Karpas-422 (cell line): ENCODE data around the gene JPH2. TPM values are rescaled to one million over a fixed set of nuclear protein-coding genes. Genes with fewer than 3 reads are reported as not detected.

Source experiments
- DNase-seq: peaks from one replicate; pipeline ENCODE4 v3.0.0-alpha.2; 2015
- H2AFZ ChIP-seq: fragments of 200-600 bp; sonication (generic); 2 replicates; pipeline ENCODE4 v1.6.1; 2014; ENCODE audit warnings: antibody characterized with exemption, low read length, mixed read lengths
- H3K27ac ChIP-seq: fragments of 200-600 bp; sonication (generic); 2 replicates; pipeline ENCODE4 v1.5.1; 2014; ENCODE audit warnings: mild to moderate bottlenecking, low read length, moderate library complexity
- H3K27me3 ChIP-seq: fragments of 200-600 bp; sonication (generic); 2 replicates; pipeline ENCODE4 v1.6.1; 2014; ENCODE audit warnings: low read length, mixed read lengths
- H3K36me3 ChIP-seq: fragments of 200-600 bp; sonication (generic); 2 replicates; pipeline ENCODE4 v1.6.1; 2014; ENCODE audit warnings: low read length, mixed read lengths; ENCODE audit not compliant: insufficient read depth
- H3K4me1 ChIP-seq: fragments of 200-600 bp; sonication (generic); 2 replicates; pipeline ENCODE4 v1.6.1; 2014; ENCODE audit warnings: mild to moderate bottlenecking, low read length, mixed read lengths
- H3K4me2 ChIP-seq: fragments of 200-600 bp; sonication (generic); 2 replicates; pipeline ENCODE4 v1.6.1; 2014; ENCODE audit warnings: low read length, low read depth, mild to moderate bottlenecking; ENCODE audit not compliant: poor library complexity, severe bottlenecking
- H3K4me3 ChIP-seq: fragments of 200-600 bp; sonication (generic); 2 replicates; pipeline ENCODE4 v1.5.1; 2014; ENCODE audit warnings: mild to moderate bottlenecking, antibody characterized with exemption, low read length, mixed read lengths
- H3K79me2 ChIP-seq: fragments of 200-600 bp; sonication (generic); 2 replicates; pipeline ENCODE4 v1.6.1; 2014; ENCODE audit warnings: mild to moderate bottlenecking, low read length, mixed read lengths
- H3K9ac ChIP-seq: fragments of 200-600 bp; sonication (generic); 2 replicates; pipeline ENCODE4 v1.6.0; 2014; ENCODE audit warnings: low read length
- H3K9me2 ChIP-seq: fragments of 200-600 bp; sonication (generic), shearing (Covaris generic); replicated peaks from 2 replicates; pipeline ENCODE4 v1.6.0; 2014; ENCODE audit warnings: mild to moderate bottlenecking, low read length, moderate library complexity; ENCODE audit not compliant: insufficient read depth
- H3K9me3 ChIP-seq: fragments of 300-700, 200-600 bp; sonication (generic); 2 replicates; pipeline ENCODE4 v1.6.1; 2014; ENCODE audit warnings: low read length, mixed read lengths
- H4K20me1 ChIP-seq: fragments of 200-600 bp; sonication (generic); 2 replicates; pipeline ENCODE4 v1.6.1; 2014; ENCODE audit warnings: mild to moderate bottlenecking, antibody characterized with exemption, low read length, low read depth; ENCODE audit not compliant: insufficient read depth
- total RNA-seq: library from RNA; depleted of rRNA; stranded (reverse); fragments of >200 nt; shearing (Covaris generic); gene quantifications from 2 replicates; pipeline ENCODE4 v1.2.3, GENCODE V29; 2014; ENCODE audit warnings: low replicate concordance

The JPH2 gene
- total RNA-seq, 1 experiment from 2014 or later = not detected

GRCh38 chr20:44218446-44218845 lies 31.5 kb upstream of the JPH2 start:
- Histone ChIP-seq H3K4me2 (no peak overlapping the region), H3K4me3 (no peak overlapping the region), H3K9ac (no peak overlapping the region), H3K9me2 (no peaks in the 10 kb centered on the region), H3K4me1 (no peaks in the 10 kb centered on the region), H4K20me1 (no peaks in the 10 kb centered on the region), H3K27me3 (no peaks in the 10 kb centered on the region), H3K79me2 (no peaks in the 10 kb centered on the region), H2AFZ (no peak overlapping the region), H3K9me3 (no peaks in the 10 kb centered on the region), H3K27ac (no peak overlapping the region), H3K36me3 (no peaks in the 10 kb centered on the region)
- no peak for DNase-seq

- no peaks in the 10 kb centered on the region for H3K9me2 ChIP-seq
- no peak overlapping the region for H2AFZ ChIP-seq
- no peak overlapping the region for H3K4me3 ChIP-seq
- no peaks in the 10 kb centered on the region for H3K4me1 ChIP-seq
- H3K27ac ChIP-seq = no peak overlapping the region
- H3K9me3 ChIP-seq = no peaks in the 10 kb centered on the region
- no peak overlapping the region for H3K4me2 ChIP-seq
- H3K27me3 ChIP-seq = no peaks in the 10 kb centered on the region
- no peak overlapping the region for H3K9ac ChIP-seq
- no peaks in the 10 kb centered on the region for H3K36me3 ChIP-seq
- DNase-seq = peak; percentile 84
- no peaks in the 10 kb centered on the region for H3K79me2 ChIP-seq
- H4K20me1 ChIP-seq = no peaks in the 10 kb centered on the region
These were observed 30.5 kb upstream of the JPH2 start for GRCh38 chr20:44217342-44218092.

GRCh38 chr20:44215125-44215524 lies 28.1 kb upstream of the JPH2 start:
- Histone ChIP-seq H3K27ac (no peak overlapping the region), H2AFZ (no peak overlapping the region), H3K9me3 (no peaks in the 10 kb centered on the region), H3K4me3 (no peak overlapping the region), H3K4me2 (no peak overlapping the region), H3K4me1 (peaks cover 11% of the 10 kb centered on the region), H3K27me3 (no peaks in the 10 kb centered on the region), H3K9ac (no peak overlapping the region), H3K9me2 (no peaks in the 10 kb centered on the region), H3K36me3 (no peaks in the 10 kb centered on the region), H3K79me2 (peaks cover 3% of the 10 kb centered on the region), H4K20me1 (no peaks in the 10 kb centered on the region; the same call in 1 of the 2 replicates)
- DNase-seq = peak; percentile 87

GRCh38 chr20:44212792-44213191 lies 25.8 kb upstream of the JPH2 start:
- no peaks in the 10 kb centered on the region for H3K9me3 ChIP-seq
- H3K9ac ChIP-seq = no peak overlapping the region
- H3K27me3 ChIP-seq = no peaks in the 10 kb centered on the region
- no peak overlapping the region for H2AFZ ChIP-seq
- no peaks in the 10 kb centered on the region for H3K36me3 ChIP-seq
- H3K4me2 ChIP-seq = no peak overlapping the region
- peaks cover 27% of the 10 kb centered on the region for H3K79me2 ChIP-seq
- H3K4me3 ChIP-seq = no peak overlapping the region
- peaks cover 18% of the 10 kb centered on the region for H4K20me1 ChIP-seq
- H3K4me1 ChIP-seq = peaks cover 27% of the 10 kb centered on the region
- no peaks in the 10 kb centered on the region for H3K9me2 ChIP-seq
- no peak for DNase-seq
- H3K27ac ChIP-seq = no peak overlapping the region

GRCh38 chr20:44211177-44212039 lies 24.4 kb upstream of the JPH2 start:
- Histone ChIP-seq H3K4me2 (peak overlapping the region; percentile 85), H3K9me2 (no peaks in the 10 kb centered on the region), H3K36me3 (peaks cover 1% of the 10 kb centered on the region; the same call in 1 of the 2 replicates), H3K9me3 (no peaks in the 10 kb centered on the region), H4K20me1 (peaks cover 25% of the 10 kb centered on the region), H3K4me1 (peaks cover 40% of the 10 kb centered on the region), H3K79me2 (peaks cover 41% of the 10 kb centered on the region), H3K4me3 (peak overlapping the region; percentile 88), H3K27me3 (no peaks in the 10 kb centered on the region), H3K27ac (no peak overlapping the region), H2AFZ (peak overlapping the region; percentile 98), H3K9ac (peak overlapping the region; percentile 85)
- no peak for DNase-seq

- Histone ChIP-seq H3K9me2 (no peaks in the 10 kb centered on the region), H3K9ac (peak within 1 kb of the TSS; percentile 89), H3K27me3 (no peaks in the 10 kb centered on the region), H3K4me2 (peak within 1 kb of the TSS; percentile 85), H3K36me3 (peaks cover 6% of the 10 kb centered on the region; the same call in 1 of the 2 replicates), H4K20me1 (peaks cover 25% of the 10 kb centered on the region), H3K4me3 (peak within 1 kb of the TSS; percentile 88), H2AFZ (peak within 1 kb of the TSS; percentile 98), H3K9me3 (no peaks in the 10 kb centered on the region), H3K79me2 (peaks cover 47% of the 10 kb centered on the region), H3K4me1 (peaks cover 43% of the 10 kb centered on the region), H3K27ac (peak within 1 kb of the TSS; percentile 66)
- DNase-seq = peak; percentile 99
These were observed 23.6 kb upstream of the JPH2 start, which contains the start of gene OSER1 for GRCh38 chr20:44210406-44211176. Gene OSER1 (minus strand): TSS chr20:44210771. CDS start chr20:44206957, 3,814 bp downstream.

- Histone ChIP-seq H3K9me2 (no peaks in the 10 kb centered on the region), H3K9me3 (no peaks in the 10 kb centered on the region), H4K20me1 (peaks cover 25% of the 10 kb centered on the region), H3K4me2 (peak overlapping the region; percentile 85), H3K27ac (peak overlapping the region; percentile 66), H3K9ac (peak overlapping the region; percentile 89), H2AFZ (no peak overlapping the region), H3K79me2 (peaks cover 54% of the 10 kb centered on the region), H3K27me3 (no peaks in the 10 kb centered on the region), H3K4me1 (peaks cover 43% of the 10 kb centered on the region), H3K4me3 (peak overlapping the region; percentile 88), H3K36me3 (peaks cover 10% of the 10 kb centered on the region; the same call in 1 of the 2 replicates)
- DNase-seq = peak; percentile 65
These were observed 22.9 kb upstream of the JPH2 start for GRCh38 chr20:44209686-44210405.
